K562 (cell line): ENCODE data around the gene FBXL12. TPM values are rescaled to one million over a fixed set of nuclear protein-coding genes. Genes with fewer than 3 reads are reported as not detected.

Experiments
- CXXC5 ChIP-seq: fragments of 250-450 bp; sonication (Bioruptor Pico); IDR thresholded peaks from 2 replicates; pipeline ENCODE4 v1.8.0; 2022; ENCODE audit warnings: inconsistent platforms, mild to moderate bottlenecking, moderate library complexity
- DPF2 ChIP-seq: fragments of 450-650 bp; IDR thresholded peaks from 2 replicates; pipeline ENCODE4 v1.6.1; 2016
- EGR1 ChIP-seq: fragments of 450-650 bp; conservative IDR thresholded peaks from 2 replicates; pipeline ENCODE4 v1.6.1; 2017; ENCODE audit warnings: mild to moderate bottlenecking
- ELF2 ChIP-seq: fragments of 250-450 bp; sonication (Bioruptor Pico); IDR thresholded peaks from 2 replicates; pipeline ENCODE4 v1.5.0; 2021; ENCODE audit warnings: mild to moderate bottlenecking
- KAT7 ChIP-seq: sonication (generic); formaldehyde crosslinking; IDR thresholded peaks from 2 replicates; pipeline ENCODE4 v1.8.0; 2022; ENCODE audit warnings: missing genetic modification reagents, mild to moderate bottlenecking, borderline replicate concordance
- KAT8 ChIP-seq: fragments of 450-650 bp; IDR thresholded peaks from 2 replicates; pipeline ENCODE4 v1.6.1; 2016; ENCODE audit warnings: low read depth, mild to moderate bottlenecking
- LARP7 ChIP-seq: fragments of 450-650 bp; IDR thresholded peaks from 2 replicates; pipeline ENCODE4 v1.6.1; 2016
- SIN3A ChIP-seq, 2 experiments: fragments of 150-350 bp in 1 of 2; IDR thresholded peaks; 2 replicates each; pipeline ENCODE4 v1.6.1; 2011 to 2016; ENCODE audit warnings: borderline replicate concordance in 2 of 2, low read depth in 2 of 2, low read length in 2 of 2, mild to moderate bottlenecking in 2 of 2, moderate library complexity in 2 of 2; ENCODE audit not compliant: control insufficient read depth in 1 of 2
- ZNF431 ChIP-seq: sonication (generic); formaldehyde crosslinking; IDR thresholded peaks from 2 replicates; pipeline ENCODE4 v1.8.0; 2022; ENCODE audit warnings: mild to moderate bottlenecking, missing genetic modification reagents
- polyA plus RNA-seq, 8 experiments: library from polyadenylated mRNA; depleted of rRNA in 4 of 8; stranded (reverse) in 5 of 8; unstranded in 3 of 8; fragments of >200 nt; fragmentation: Nextera tagmentation in 2 of 8; fragmentation: Illumina TruSeq in 1 of 8; extraction: Ambion mirVana in 2 of 8; extraction: Trizol in 1 of 8; gene quantifications; 2 replicates each; pipeline versions ENCODE4 v1.2.1 to v1.2.3, GENCODE V29; 2011 to 2014; ENCODE audit warnings: inconsistent platforms in 1 of 8, missing spikeins in 1 of 8
- total RNA-seq, 7 experiments: library from RNA; depleted of rRNA in 6 of 7; stranded (reverse); fragments of >200 nt in 6 of 7; fragmentation: Illumina TruSeq in 2 of 7; extraction: Trizol in 2 of 7; gene quantifications; 2 replicates each; pipeline versions ENCODE4 v1.2.1 to v1.2.3, GENCODE V29; 2011 to 2021; ENCODE audit warnings: low replicate concordance in 1 of 7
- TF ChIP-seq, protein P1 (sequence below): fragments of 450-650 bp; formaldehyde crosslinking; IDR thresholded peaks from 2 replicates; pipeline ENCODE4 v1.4.0; 2022; ENCODE audit warnings: missing genetic modification characterization
- TF ChIP-seq, protein P2 (sequence below): fragments of 250-450 bp; sonication (Bioruptor Pico); IDR thresholded peaks from 2 replicates; pipeline ENCODE4 v1.8.0; 2022; ENCODE audit warnings: inconsistent platforms

FBXL12 gene
- total and polyA plus RNA-seq, 9 of the 15 experiments (the other 6 are each of a cell fraction or from before 2014, with no cell fraction given), result 2.7 to 40.5 (median 26.5) TPM

- TF ChIP-seq CXXC5 (0 out of 2 replicates have a peak, but pooled peaks have one; percentile 12), SIN3A (IDR thresholded peaks at IDR 0.05; ENCODE audit: borderline replicate concordance in 2 of 2, control insufficient read depth in 1 of 2, low read depth in 2 of 2, low read length in 2 of 2) (no peak), DPF2 (0 out of 2 replicates have a peak, but pooled peaks have one; percentile 11), ZNF431 (CRISPR knock-in tag) (peak; percentile 5; the same call in 1 of the 2 replicates), KAT8 (no peak), KAT7 (CRISPR knock-in tag) (0 out of 2 replicates have a peak, but pooled peaks have one; percentile 40), LARP7 (no peak), ELF2 (CRISPR knock-in tag) (0 out of 2 replicates have a peak, but pooled peaks have one; percentile 0), EGR1 (no peak)
- TF ChIP-seq, protein P1, sequence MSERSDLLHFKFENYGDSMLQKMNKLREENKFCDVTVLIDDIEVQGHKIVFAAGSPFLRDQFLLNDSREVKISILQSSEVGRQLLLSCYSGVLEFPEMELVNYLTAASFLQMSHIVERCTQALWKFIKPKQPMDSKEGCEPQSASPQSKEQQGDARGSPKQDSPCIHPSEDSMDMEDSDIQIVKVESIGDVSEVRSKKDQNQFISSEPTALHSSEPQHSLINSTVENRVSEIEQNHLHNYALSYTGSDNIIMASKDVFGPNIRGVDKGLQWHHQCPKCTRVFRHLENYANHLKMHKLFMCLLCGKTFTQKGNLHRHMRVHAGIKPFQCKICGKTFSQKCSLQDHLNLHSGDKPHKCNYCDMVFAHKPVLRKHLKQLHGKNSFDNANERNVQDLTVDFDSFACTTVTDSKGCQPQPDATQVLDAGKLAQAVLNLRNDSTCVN (CRISPR knock-in tag), result no peak
- TF ChIP-seq, protein P2, sequence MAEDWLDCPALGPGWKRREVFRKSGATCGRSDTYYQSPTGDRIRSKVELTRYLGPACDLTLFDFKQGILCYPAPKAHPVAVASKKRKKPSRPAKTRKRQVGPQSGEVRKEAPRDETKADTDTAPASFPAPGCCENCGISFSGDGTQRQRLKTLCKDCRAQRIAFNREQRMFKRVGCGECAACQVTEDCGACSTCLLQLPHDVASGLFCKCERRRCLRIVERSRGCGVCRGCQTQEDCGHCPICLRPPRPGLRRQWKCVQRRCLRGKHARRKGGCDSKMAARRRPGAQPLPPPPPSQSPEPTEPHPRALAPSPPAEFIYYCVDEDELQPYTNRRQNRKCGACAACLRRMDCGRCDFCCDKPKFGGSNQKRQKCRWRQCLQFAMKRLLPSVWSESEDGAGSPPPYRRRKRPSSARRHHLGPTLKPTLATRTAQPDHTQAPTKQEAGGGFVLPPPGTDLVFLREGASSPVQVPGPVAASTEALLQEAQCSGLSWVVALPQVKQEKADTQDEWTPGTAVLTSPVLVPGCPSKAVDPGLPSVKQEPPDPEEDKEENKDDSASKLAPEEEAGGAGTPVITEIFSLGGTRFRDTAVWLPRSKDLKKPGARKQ (CRISPR knock-in tag), result no peak
Measured at GRCh38 chr19:9793071-9793591, 25.7 kb downstream of the FBXL12 start (continued).
